ENCODE data around the gene BTBD9.

The BTBD9 gene

DNA sequence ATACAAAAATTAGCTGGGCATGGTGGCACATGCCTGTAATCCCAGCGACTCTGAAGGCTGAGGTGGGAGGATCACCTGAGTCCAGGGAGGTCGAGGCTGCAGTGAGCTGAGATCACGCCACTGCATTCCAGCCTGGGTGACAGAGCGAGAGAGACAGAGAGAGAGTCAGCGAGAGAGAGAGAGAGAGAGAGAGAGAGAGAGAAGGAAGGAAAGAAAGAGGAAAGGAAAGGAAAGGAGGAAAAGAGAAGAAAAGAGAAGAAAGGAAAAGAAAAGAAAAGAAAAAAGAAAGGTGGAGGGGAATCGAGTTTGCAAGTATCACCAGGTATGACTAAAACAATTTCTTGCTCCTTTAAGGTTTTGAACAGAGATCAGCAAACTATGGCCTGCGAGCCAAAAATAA, 152.3 kb downstream of the BTBD9 start:
- in situ Hi-C loops (cut with MboI; ENCODE audit: low sequenced_read_pairs), result no loop called here

DNA sequence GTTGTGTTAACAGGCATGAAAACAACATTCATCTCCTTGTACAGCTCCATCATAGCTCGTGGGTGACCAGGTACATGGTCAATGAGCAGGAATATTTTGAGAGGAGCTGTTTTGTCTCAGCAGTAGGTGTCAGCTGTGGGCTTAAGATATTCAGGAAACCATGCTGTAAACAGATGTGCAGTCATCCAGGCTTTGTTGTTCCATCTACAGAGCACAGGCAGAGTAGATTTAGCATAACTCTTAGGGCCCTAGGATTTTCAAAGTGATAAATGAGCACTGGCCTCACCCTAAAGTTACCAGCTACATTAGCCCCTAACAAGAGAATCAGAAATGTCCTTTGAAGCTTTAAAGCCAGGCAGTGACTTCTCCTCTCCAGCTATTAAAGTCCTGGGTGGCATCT, 154.2 kb downstream of the BTBD9 start:
- in situ Hi-C loops (cut with MboI; ENCODE audit: low sequenced_read_pairs), result no loop called here

DNA sequence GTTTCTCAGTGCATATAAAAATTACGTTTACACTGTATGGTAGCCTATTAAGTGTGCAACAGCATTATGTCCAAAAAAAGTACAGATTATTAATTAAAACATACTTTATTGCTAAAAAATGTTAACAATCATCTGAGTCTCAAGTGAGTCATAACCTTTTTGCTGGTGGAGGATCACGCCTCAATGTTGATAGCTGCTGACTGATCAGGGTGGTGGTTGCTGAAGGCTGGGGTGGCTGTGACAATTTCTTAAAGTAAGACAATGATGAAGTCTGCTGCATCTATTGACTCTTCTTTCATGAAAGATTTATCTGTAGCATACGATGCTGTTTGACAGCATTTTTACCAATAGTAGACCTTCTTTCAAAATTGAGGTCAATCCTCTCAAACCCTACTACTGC, 155.1 kb downstream of the BTBD9 start:
- in situ Hi-C loops (cut with MboI; ENCODE audit: low sequenced_read_pairs), result no loop called here

DNA sequence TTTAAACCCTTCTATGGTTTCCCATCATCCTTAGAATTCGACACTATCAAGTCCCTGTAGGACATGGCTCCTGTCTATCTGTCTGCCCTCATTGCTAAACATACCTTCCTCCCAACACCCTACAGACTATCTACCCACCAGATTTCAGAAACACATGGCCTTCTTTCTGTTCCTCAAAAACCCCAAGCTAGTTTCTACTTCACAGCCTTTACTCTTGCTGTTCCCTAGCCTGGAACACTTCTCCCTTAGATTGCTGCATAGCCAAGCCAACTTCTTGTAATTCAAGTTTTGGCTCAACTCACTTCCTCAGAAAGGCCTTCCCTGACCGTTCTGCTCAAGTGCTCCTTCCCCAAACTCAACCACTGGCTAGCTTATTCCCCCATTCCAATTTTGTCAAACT, 156.2 kb downstream of the BTBD9 start:
- in situ Hi-C loops (cut with MboI; ENCODE audit: low sequenced_read_pairs), result no loop called here

DNA sequence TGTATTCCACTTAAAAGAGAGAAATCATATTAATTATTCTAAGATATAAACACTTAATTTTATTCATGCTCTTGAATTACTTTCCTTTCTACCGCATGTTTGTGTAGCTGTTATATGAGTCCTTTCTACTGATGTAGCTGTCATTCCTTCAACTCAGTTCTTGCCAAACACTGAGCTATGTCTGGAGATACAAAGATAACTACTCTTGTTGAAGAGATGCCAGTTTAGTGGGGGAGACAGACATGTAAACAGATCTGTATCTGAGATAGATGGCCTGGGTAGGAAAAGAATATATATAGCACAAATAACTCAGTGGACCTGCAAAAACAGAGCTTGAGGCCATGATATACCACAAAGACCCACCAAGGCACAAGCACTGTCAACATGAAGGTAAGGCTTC, 157.3 kb downstream of the BTBD9 start:
- in situ Hi-C loops (cut with MboI; ENCODE audit: low sequenced_read_pairs), result no loop called here

DNA sequence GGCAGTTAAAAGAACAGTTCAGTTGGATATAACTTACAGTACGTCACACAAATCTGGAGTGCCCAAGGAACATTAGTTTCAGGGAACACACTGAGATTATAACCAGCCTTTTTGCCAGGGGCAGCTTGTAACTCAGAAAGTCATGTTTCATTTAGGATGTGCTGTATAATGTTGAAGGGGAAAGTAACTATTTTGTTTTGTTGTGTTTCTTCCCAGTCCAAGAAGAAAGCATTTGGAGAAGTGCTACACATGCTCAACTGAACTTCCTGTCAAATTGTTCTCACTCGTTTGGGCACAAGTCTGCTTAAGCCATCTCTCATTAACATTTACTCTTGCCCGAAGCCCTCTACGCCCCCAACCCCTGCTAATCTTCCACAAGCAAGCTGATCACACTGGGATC, 157.9 kb downstream of the BTBD9 start:
- in situ Hi-C loops (cut with MboI; ENCODE audit: low sequenced_read_pairs), result no loop called here

DNA sequence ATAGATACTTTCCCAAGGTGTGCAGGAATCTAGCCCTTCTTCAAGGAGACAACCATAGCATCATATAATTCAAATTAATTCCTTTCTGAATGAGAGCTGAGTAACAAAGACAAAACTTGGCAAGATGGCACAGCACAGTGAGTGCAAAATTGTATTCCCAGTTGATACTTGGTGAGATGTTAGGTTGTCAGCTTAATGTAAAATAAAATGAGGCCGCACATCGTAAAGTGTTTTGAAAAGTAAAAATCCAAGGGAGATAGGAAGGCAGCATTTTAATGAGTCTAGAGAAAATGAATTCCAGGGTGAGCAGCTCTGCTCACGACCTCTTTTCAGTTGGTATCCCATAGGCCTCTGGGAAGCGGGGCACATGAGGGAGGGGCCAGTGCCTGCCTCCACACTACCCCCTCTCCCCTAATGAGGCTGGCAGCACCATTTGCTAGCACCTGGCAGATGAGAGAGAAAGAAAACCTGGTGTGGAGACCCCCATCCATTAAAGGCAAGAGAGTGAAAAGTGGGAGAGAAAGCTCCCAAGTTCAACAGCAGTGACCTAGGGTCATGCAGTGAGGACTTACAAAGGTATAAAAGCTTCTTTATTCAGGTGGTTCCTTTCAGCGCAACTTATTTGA, 158.4 kb downstream of the BTBD9 start:
- in situ Hi-C loops (cut with MboI; ENCODE audit: low sequenced_read_pairs), result no loop called here

DNA sequence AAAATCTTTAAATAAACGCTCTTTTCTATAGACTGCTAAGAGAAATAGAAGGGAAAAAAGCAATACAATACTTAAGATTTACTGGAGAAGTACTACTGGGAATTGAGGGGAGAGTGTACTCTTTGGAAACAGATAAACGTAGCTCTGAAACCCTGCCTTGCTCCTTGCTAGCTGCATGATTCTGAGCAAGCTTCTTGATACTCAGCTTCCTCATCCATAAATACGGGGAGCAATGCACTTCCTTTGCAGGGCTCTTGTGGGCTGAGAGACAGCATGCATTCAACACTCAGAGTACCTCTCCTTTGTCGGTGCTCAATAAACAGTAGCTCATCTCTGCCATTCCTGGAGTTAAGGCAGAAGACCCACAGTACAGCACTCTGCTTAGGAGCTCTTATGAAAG, 159.7 kb downstream of the BTBD9 start:
- in situ Hi-C loops (cut with MboI; ENCODE audit: low sequenced_read_pairs), result no loop called here

DNA sequence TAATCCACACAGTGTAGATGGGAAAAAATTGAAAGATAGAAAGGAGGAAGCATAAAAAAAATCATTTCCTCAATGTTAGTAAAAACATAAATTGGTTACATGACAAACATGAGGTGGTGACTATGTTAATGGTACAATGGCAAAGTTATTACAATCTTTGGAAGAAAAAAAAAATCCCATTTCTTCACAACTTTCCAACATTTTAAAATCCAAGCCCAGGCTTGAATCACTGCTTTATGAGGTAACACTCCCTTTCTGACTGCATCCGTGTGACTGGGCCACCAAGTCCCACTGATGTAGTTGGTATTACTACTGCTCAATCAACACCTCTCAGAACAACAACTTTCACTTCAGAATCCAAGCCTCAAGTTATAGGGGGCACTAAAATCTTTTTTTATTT, 160.4 kb downstream of the BTBD9 start:
- in situ Hi-C loops (cut with MboI; ENCODE audit: low sequenced_read_pairs), result no loop called here

DNA sequence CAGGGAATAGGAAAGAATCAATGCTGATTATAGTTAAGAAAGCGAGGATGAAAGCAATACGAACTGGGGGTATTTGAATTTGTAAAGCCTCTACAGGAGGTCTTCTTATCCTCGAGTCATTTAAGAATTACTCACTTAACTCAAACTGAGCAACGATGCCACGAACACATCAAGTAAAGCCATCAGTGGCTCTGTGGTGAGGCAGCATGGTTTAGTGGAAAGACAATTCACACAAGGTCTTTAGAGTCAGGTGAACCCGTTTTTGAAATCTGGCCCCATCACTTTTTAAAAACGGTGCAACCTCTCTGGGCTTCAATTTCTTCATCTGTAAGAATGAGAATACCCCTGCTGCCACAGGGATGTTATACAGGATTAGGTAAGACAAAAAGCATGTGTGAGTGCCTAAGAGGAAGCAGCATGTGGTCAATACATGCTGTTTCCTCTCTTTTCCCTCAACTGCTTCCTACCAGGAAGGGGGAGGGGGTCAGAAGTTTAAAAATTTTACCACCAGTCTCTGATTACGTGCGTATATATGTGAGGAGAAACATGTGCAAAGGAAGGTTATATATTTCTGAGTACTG, 162.0 kb downstream of the BTBD9 start:
- in situ Hi-C loops (cut with MboI; ENCODE audit: low sequenced_read_pairs), result no loop called here

DNA sequence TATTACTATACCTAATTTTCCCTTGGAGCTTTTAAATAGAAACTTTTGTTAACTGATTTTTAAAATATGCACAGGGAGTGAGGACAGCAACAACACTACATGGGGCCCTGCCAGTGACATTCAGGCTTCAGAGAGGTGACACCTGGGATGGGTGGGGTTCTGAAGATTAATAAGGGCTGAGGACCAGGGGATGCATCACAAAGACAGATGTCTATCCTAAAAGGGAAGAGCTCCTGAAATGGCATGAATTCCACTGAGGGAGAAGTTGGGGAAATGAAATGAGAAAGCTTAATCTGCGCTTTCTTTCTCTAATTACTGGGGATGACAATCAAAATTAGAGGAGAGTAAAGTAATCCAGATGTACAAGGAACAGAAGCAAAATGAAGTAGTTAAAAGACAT, 162.8 kb downstream of the BTBD9 start:
- in situ Hi-C loops (cut with MboI; ENCODE audit: low sequenced_read_pairs), result no loop called here

DNA sequence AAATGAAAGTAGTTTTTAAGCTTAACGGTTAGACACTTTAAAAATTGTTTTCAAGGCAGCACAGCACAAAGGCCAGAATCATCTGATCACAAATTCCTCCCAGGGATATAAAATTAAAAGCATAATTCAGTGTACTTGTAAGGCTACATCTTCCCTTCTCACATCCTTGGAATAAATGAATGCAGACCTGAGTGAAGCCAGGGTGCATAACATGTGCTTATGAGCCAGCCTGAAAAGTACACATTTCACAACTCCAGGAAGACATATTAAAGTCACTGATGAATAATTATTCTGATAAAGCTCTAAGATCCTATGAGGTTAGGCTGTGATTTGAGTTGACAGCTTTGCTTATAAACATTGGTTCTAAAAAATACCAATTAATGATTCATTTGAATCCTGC, 163.6 kb downstream of the BTBD9 start:
- in situ Hi-C loops (cut with MboI; ENCODE audit: low sequenced_read_pairs), result no loop called here

DNA sequence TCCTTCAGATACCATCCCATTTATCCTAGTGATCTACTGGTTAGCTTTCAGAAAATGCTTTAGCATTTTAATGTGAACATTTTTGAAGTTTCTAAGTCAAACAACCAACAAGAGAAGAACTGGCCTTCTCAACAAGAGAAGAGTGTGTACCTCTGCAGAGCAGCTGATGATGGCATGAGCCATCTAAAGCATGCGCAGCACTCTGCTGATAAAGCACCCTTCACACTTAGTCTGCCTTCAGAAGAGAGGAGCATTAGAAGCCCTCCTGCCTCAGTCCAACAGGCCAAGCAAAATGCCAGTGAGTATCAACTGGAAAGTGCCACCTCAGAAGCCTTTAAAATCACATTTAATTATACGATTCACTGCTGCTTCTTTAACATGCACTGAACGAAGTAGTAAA, 169.2 kb downstream of the BTBD9 start:
- in situ Hi-C loops (cut with MboI; ENCODE audit: low sequenced_read_pairs), result no loop called here

DNA sequence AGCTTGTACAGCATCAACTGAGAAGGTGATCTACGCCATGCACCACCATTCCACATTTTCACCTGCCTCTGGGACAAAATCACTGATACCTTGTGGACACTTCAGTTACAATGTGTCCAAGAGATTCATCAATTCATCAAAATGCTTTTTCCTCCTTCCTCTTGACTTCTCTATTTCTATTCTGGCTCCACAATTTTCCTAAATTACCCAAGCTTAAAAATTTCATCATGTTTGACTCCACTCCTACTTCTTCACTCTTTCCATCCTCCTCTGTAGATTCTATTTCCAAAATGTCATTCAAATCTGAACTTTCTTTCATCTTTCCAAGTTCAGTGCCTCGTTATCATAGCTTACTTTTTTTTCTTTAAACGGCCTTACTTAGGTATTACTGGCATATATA, 172.2 kb downstream of the BTBD9 start:
- in situ Hi-C loops (cut with MboI; ENCODE audit: low sequenced_read_pairs), result no loop called here

DNA sequence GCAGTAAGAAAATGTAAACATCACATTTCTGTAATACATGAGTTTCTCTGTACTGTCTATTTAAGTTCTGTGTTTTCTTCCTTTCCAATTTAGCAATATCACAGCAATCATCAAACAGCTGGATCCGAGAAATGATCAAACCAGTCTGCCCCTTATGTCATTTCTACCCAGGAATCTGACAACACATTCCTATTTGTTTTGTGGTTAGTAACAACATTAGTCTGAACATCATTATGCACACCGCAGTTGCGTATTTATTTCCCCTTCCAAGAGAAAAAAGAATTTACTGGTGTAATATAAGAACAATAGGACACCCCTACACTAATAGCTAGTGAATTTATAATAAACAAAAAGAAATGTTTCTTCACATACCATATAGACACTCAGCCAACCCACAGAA, 179.5 kb downstream of the BTBD9 start:
- in situ Hi-C loops (cut with MboI; ENCODE audit: low sequenced_read_pairs), result no loop called here

DNA sequence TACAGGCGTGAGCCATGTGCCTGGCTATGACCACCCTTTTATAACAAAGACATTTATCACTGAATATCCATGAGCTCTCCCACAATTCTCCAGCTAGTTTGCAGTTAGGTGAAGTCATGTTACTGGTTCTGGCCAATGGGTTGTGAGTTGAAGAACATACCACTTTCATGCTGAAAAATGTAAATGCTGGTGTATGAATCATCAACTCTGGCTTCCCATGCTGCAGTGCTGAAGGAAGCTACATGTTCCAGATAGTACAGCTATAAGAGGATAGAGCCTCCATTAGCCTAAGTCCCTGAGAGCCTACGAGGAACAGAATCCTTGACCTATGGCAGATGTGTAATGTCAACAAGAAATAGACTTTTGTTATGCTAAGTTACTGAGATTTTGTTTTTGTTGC, 180.4 kb downstream of the BTBD9 start:
- in situ Hi-C loops (cut with MboI; ENCODE audit: low sequenced_read_pairs), result no loop called here

DNA sequence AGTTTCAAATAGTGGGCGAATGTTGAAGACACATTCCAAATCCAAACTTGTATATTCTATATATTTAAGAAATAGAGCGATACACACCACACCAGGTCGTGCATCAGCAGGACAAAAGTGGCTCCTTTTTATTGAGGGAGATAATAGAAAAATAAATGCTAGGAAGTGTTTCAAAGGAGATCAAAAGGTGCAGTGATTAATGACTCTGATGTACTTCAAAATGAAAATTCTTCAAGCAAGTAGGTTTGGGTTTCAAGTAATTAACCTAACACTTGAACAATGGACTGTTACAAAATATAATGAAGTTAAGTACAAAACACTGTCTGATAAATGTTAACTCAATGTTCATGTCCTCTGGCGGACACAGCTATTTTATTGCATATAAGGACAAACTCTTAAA, 185.9 kb downstream of the BTBD9 start:
- in situ Hi-C loops (cut with MboI; ENCODE audit: low sequenced_read_pairs), result no loop called here

DNA sequence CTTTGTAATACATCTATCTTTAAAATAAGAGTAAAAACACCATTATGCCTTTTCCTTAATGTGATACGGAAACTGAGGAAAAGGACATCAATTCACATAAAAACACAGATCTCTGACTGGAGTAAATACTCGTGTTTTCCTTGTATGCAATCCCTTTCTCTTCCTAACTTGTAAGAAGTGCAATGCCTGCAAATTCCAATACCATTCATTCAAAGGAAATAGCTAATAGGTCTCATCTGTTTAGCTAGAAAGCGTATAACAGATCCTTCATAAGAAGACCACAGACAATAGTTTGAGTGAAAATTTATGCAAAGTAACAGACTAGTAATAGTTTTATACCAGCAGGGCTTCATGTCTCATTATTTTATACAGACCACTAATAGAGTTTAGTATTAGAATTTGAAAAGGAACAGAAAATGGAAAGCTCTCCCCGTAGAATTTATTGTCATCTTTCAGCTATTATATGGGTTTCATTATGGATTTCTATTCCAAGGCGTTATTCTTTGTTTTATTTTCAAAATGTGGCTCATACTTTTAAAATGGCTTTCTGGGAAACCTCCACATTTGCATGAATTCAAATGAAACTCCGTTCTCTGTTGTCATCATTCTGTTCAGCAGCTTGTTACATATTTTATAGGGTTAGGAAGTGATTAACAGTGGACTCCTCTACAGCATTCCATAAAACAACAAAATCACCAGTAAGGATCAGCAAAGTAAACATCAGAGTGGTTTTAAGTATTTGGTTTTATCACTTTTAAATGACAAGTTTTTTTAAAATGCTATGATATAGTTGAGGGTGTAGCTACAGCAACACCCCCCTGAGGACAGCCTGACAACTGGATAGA, 186.7 kb downstream of the BTBD9 start:
- in situ Hi-C loops (cut with MboI; ENCODE audit: low sequenced_read_pairs), result no loop called here

DNA sequence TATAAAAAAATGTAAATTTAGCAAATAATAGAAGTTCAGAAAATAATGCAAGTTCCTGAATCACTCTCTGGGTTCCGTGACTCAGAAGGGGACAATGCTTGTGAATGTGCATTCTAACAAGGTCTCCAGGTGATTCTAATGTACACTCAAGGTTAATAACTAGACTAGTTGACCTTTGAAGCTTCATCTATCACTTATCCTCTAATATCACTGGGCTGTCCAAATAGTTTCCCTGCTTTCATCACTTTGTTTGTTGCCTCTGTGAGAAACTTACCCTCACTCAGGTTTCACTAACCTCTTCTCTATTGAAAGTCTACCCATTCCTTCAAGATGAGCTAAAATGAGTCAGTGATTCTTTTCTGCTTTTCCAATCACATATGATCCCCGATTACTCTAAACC, 189.0 kb downstream of the BTBD9 start:
- in situ Hi-C loops (cut with MboI; ENCODE audit: low sequenced_read_pairs), result no loop called here

DNA sequence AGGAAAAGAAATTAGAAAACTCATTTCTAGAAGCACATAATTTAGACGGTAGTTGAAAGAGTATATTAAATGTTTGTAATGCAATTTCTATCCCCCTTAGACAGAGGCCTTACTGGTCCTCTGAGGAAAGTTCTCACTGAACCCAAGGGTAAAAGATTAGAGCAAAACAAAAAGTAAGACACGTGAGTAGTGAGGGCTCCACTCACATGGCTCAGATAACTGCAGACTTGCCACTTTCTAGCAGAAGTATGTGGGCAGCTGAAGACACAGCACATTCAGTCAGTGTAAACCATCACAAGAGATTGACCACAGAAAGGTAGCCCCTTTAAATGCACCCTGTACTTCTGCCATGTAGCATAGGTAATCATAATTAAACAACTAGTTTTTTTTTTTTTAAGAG, 193.8 kb downstream of the BTBD9 start:
- in situ Hi-C loops (cut with MboI; ENCODE audit: low sequenced_read_pairs), result no loop called here

DNA sequence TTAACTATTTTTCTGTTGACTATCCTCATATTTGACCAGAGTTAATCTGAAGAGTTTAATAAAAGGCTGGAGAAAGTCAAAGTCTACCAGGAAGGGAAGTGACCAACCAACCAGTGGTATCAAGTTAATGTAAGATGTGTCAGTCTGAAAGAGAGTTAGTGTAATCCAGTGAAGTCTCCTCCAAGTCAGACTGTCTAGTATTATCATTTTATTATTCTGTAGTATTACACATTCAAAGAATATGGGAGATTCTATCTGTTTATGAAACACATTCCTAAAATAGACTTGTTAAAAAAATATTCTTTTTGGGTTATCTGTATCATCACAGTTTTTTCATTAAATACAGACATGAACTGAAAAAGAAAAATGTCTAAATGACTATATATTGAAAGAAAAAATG, 194.4 kb downstream of the BTBD9 start:
- in situ Hi-C loops (cut with MboI; ENCODE audit: low sequenced_read_pairs), result no loop called here

DNA sequence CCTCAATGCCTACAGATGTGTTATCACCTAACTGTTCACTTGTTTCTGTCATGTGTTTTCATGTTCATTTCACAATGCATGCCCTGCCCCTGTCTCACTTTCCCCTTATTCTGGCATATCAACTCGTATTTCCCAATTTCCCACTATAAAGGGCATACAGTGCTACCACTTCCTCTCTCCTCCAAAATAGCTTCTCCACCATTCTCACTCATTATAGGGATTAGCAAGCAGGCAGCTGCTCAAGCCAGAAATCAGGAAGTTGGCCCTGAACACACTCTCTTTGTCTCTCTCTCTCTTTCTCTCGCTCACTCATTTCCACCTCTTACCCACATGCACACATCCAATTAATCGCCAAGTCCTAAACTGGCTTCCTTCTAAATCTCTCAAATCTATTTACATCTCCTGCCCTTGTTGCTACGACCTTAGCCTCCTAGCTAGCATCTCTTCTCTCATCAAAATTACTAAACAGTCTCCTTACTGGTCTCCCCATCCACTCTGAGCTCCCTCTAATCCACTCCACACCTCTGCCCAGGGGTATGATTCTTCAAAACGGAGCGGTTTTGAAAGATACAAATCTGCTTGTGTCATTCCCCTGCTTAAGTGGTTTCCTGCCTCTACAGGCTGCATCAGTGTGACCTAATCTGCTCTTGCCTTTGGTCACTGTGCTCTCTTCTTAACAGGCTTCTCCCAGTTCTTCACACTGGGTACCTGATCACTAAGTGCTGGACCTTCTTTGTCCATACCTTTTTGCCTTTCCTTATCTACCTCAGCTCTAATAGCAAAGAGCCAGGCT, 196.2 kb downstream of the BTBD9 start:
- in situ Hi-C loops (cut with MboI; ENCODE audit: low sequenced_read_pairs), result no loop called here
